ENCODE results near the gene POLR2C.

Gene POLR2C

GRCh38 chr16:57502048-57502775 is 39.7 kb downstream of the POLR2C start:
- DNase-seq (ENCODE audit: low read depth in 2 of 2) = no peak

GRCh38 chr16:57503366-57503765 is 40.9 kb downstream of the POLR2C start:
- DNase-seq (ENCODE audit: low read depth in 2 of 2) = no peak

- no peak for DNase-seq (ENCODE audit: low read depth in 2 of 2)
These were observed 41.5 kb downstream of the POLR2C start for GRCh38 chr16:57504001-57504400.

- no peak for DNase-seq (ENCODE audit: low read depth in 2 of 2)
These were observed 42.0 kb downstream of the POLR2C start for GRCh38 chr16:57504491-57504890.

GRCh38 chr16:57505169-57505568 is 42.7 kb downstream of the POLR2C start:
- no peak for DNase-seq (ENCODE audit: low read depth in 2 of 2)

- DNase-seq (ENCODE audit: low read depth in 2 of 2) = no peak
These were observed 44.9 kb downstream of the POLR2C start for GRCh38 chr16:57507136-57508034.

- no peak for DNase-seq (ENCODE audit: low read depth in 2 of 2)
These were observed 45.6 kb downstream of the POLR2C start for GRCh38 chr16:57508035-57508425.

GRCh38 chr16:57509231-57509923 is 46.9 kb downstream of the POLR2C start:
- no peak for DNase-seq (ENCODE audit: low read depth in 2 of 2)

GRCh38 chr16:57510016-57510871 is 47.8 kb downstream of the POLR2C start:
- no peak for DNase-seq (ENCODE audit: low read depth in 2 of 2)

- DNase-seq (ENCODE audit: low read depth in 2 of 2) = no peak
These were observed 50.0 kb downstream of the POLR2C start for GRCh38 chr16:57512296-57513001.

GRCh38 chr16:57513371-57514102 is 51.1 kb downstream of the POLR2C start:
- no peak for DNase-seq (ENCODE audit: low read depth in 2 of 2)

- no peak for DNase-seq (ENCODE audit: low read depth in 2 of 2)
These were observed 51.9 kb downstream of the POLR2C start for GRCh38 chr16:57514371-57514770.

- DNase-seq (ENCODE audit: low read depth in 2 of 2) = no peak
These were observed 52.5 kb downstream of the POLR2C start for GRCh38 chr16:57514791-57515600.

- DNase-seq (ENCODE audit: low read depth in 2 of 2) = no peak
These were observed 53.8 kb downstream of the POLR2C start for GRCh38 chr16:57516176-57516725.

GRCh38 chr16:57516773-57517172 is 54.3 kb downstream of the POLR2C start:
- no peak for DNase-seq (ENCODE audit: low read depth in 2 of 2)

- DNase-seq (ENCODE audit: low read depth in 2 of 2) = no peak
These were observed 55.2 kb downstream of the POLR2C start for GRCh38 chr16:57517397-57518367.

- no peak for DNase-seq (ENCODE audit: low read depth in 2 of 2)
These were observed 56.0 kb downstream of the POLR2C start for GRCh38 chr16:57518520-57518919.

GRCh38 chr16:57518922-57519321 is 56.4 kb downstream of the POLR2C start:
- no peak for DNase-seq (ENCODE audit: low read depth in 2 of 2)
